WTC11 (cell line): ENCODE results near the gene ERC2. TPM values are rescaled to one million over a fixed set of nuclear protein-coding genes. Genes with fewer than 3 reads are reported as not detected.

ENCODE experiments used
- ATAC-seq: fragments of 200-7000 bp; cut with Tn5 transposase; 2 replicates; pipeline ENCODE4 v1.10.0; 2021; ENCODE audit warnings: mild to moderate bottlenecking, moderate library complexity
- CTCF ChIA-PET: fragments of 300-600 bp; sonication (Branson Sonifier 250); formaldehyde crosslinking; loops from one replicate; lab custom pipeline; 2021; ENCODE audit warnings: antibody characterized with exemption; lab: Charles Lee
- POLR2A ChIA-PET: fragments of 350-600 bp; sonication (Branson Sonifier 250); formaldehyde crosslinking; loops from one replicate; lab custom pipeline; 2021; ENCODE audit warnings: antibody characterized with exemption; lab: Charles Lee
- DNase-seq: peaks from one replicate; pipeline ENCODE4 v3.0.0; 2021; ENCODE audit warnings: low spot score
- H3K27ac Mint-ChIP-seq: 2 replicates; pipeline ENCODE4 v1.8.0; 2021; ENCODE audit warnings: mixed read lengths
- H3K27me3 Mint-ChIP-seq: 2 replicates; pipeline ENCODE4 v1.8.0; 2021; ENCODE audit warnings: low read depth, mild to moderate bottlenecking, moderate library complexity, mixed read lengths
- H3K36me3 Mint-ChIP-seq: 2 replicates; pipeline ENCODE4 v1.8.0; 2021; ENCODE audit warnings: mixed read lengths
- H3K4me1 Mint-ChIP-seq: 2 replicates; pipeline ENCODE4 v1.8.0; 2022; ENCODE audit warnings: mixed read lengths
- H3K4me3 Mint-ChIP-seq: 2 replicates; pipeline ENCODE4 v1.8.0; 2021; ENCODE audit warnings: mild to moderate bottlenecking, moderate library complexity, mixed read lengths
- H3K9me3 Mint-ChIP-seq: 2 replicates; pipeline ENCODE4 v1.8.0; 2021; ENCODE audit warnings: mixed read lengths
- ATF1 ChIP-seq: sonication (generic); formaldehyde crosslinking; IDR thresholded peaks from 2 replicates; pipeline ENCODE4 v1.8.1; 2023; ENCODE audit warnings: mild to moderate bottlenecking, moderate library complexity, missing genetic modification reagents
- ATF3 ChIP-seq: sonication (generic); formaldehyde crosslinking; conservative IDR thresholded peaks from 2 replicates; pipeline ENCODE4 v1.8.1; 2022; ENCODE audit warnings: mild to moderate bottlenecking, missing genetic modification reagents
- CTCF ChIP-seq: fragments of 200-600 bp; IDR thresholded peaks from 2 replicates; pipeline ENCODE4 v1.8.0; 2022; ENCODE audit warnings: antibody characterized with exemption
- E2F4 ChIP-seq: sonication (generic); formaldehyde crosslinking; IDR thresholded peaks from 2 replicates; pipeline ENCODE4 v1.8.1; 2022; ENCODE audit warnings: low read depth, mild to moderate bottlenecking, moderate library complexity, missing genetic modification reagents, borderline replicate concordance
- E2F5 ChIP-seq: sonication (generic); formaldehyde crosslinking; IDR thresholded peaks from 2 replicates; pipeline ENCODE4 v1.8.1; 2022; ENCODE audit warnings: mild to moderate bottlenecking, moderate library complexity, missing genetic modification reagents
- EMX1 ChIP-seq: fragments of 250-450 bp; sonication (Bioruptor Pico); IDR thresholded peaks from 2 replicates; pipeline ENCODE4 v1.8.0; 2021; ENCODE audit warnings: mild to moderate bottlenecking
- FOXJ3 ChIP-seq: sonication (generic); formaldehyde crosslinking; IDR thresholded peaks from 2 replicates; pipeline ENCODE4 v1.9.0; 2021; ENCODE audit warnings: missing genetic modification reagents, mild to moderate bottlenecking, borderline replicate concordance
- GTF2I ChIP-seq: fragments of 250-450 bp; sonication (Bioruptor Pico); conservative IDR thresholded peaks from 2 replicates; pipeline ENCODE4 v1.4.0; 2021; ENCODE audit warnings: mild to moderate bottlenecking
- HMGA2 ChIP-seq: fragments of 250-450 bp; sonication (Bioruptor Pico); IDR thresholded peaks from 2 replicates; pipeline ENCODE4 v1.4.0; 2021; ENCODE audit warnings: mild to moderate bottlenecking, moderate library complexity
- KAT7 ChIP-seq: sonication (generic); formaldehyde crosslinking; IDR thresholded peaks from 2 replicates; pipeline ENCODE4 v1.8.1; 2023; ENCODE audit warnings: missing genetic modification reagents, mild to moderate bottlenecking, borderline replicate concordance
- NFATC4 ChIP-seq: fragments of 250-450 bp; sonication (Bioruptor Pico); IDR thresholded peaks from 2 replicates; pipeline ENCODE4 v1.9.0; 2021; ENCODE audit warnings: mild to moderate bottlenecking
- OVOL2 ChIP-seq: fragments of 250-450 bp; sonication (Bioruptor Pico); IDR thresholded peaks from 2 replicates; pipeline ENCODE4 v1.9.0; 2021; ENCODE audit warnings: mild to moderate bottlenecking, borderline replicate concordance
- RELA ChIP-seq: sonication (generic); formaldehyde crosslinking; IDR thresholded peaks from 2 replicates; pipeline ENCODE4 v1.8.1; 2022; ENCODE audit warnings: missing genetic modification reagents, mild to moderate bottlenecking, borderline replicate concordance
- STAT6 ChIP-seq: sonication (generic); formaldehyde crosslinking; conservative IDR thresholded peaks from 2 replicates; pipeline ENCODE4 v1.8.1; 2023; ENCODE audit warnings: mild to moderate bottlenecking, low read depth, missing genetic modification reagents, moderate library complexity
- ZNF232 ChIP-seq: sonication (generic); formaldehyde crosslinking; IDR thresholded peaks from 2 replicates; pipeline ENCODE4 v1.8.0; 2022; ENCODE audit warnings: mild to moderate bottlenecking, missing genetic modification reagents
- ZNF416 ChIP-seq: fragments of 250-450 bp; sonication (Bioruptor Pico); IDR thresholded peaks from 2 replicates; pipeline ENCODE4 v1.9.0; 2021; ENCODE audit warnings: mild to moderate bottlenecking, inconsistent platforms
- total RNA-seq: library from RNA; stranded (reverse); gene quantifications from 3 replicates; pipeline ENCODE4 v1.2.3, GENCODE V29; 2021

The ERC2 gene
- total RNA-seq, 1 experiment from 2014 or later = 23.5 TPM

- no peaks in the 10 kb centered on the region for H3K27me3 Mint-ChIP-seq
- peaks cover 31% of the 10 kb centered on the region for H3K4me1 Mint-ChIP-seq
- ChIA-PET CTCF (interaction anchor here (1.2 to 1.4 kb wide), 2 partner anchors 9 to 271 kb away, joined by 5 read pairs; no protein-coding TSS in a partner anchor), POLR2A (no interaction called here)
- H3K4me3 Mint-ChIP-seq = no peak overlapping the region
- DNase-seq = no peak
- TF ChIP-seq NFATC4 (CRISPR knock-in tag) (no peak), E2F4 (CRISPR knock-in tag) (no peak), ZNF232 (CRISPR knock-in tag) (no peak), HMGA2 (no peak), E2F5 (CRISPR knock-in tag) (no peak), GTF2I (CRISPR knock-in tag) (no peak), ATF1 (CRISPR knock-in tag) (no peak), STAT6 (CRISPR knock-in tag) (no peak), ATF3 (CRISPR knock-in tag) (no peak), EMX1 (CRISPR knock-in tag) (no peak), KAT7 (CRISPR knock-in tag) (no peak), RELA (CRISPR knock-in tag) (no peak), ZNF416 (no peak), CTCF (no peak), OVOL2 (CRISPR knock-in tag) (no peak)
- H3K36me3 Mint-ChIP-seq = peaks cover 6% of the 10 kb centered on the region; the same call in 1 of the 2 replicates
- H3K9me3 Mint-ChIP-seq = peaks cover 3% of the 10 kb centered on the region
- ATAC-seq = no peak
- H3K27ac Mint-ChIP-seq = no peak overlapping the region
Observed at GRCh38 chr3:55755516-55756205, 712.6 kb downstream of the ERC2 start.

GRCh38 chr3:55752911-55753310, 715.4 kb downstream of the ERC2 start:
- Mint-ChIP-seq H3K27me3 (no peaks in the 10 kb centered on the region), H3K4me1 (peaks cover 26% of the 10 kb centered on the region), H3K4me3 (no peak overlapping the region), H3K27ac (no peak overlapping the region), H3K9me3 (peaks cover 9% of the 10 kb centered on the region), H3K36me3 (peaks cover 6% of the 10 kb centered on the region; the same call in 1 of the 2 replicates)
- CTCF ChIA-PET = no interaction called here
- DNase-seq = no peak
- no peak for TF ChIP-seq FOXJ3 (CRISPR knock-in tag)
- POLR2A ChIA-PET = no interaction called here
- no peak for ATAC-seq
